SK-N-MC (cell line): ENCODE measurements around the gene SAP25.
A peak's percentile ranks its signal among the peaks of the same experiment; 100 is the strongest.
"Not testable (repeated sequence)": the region's sequence is repeated elsewhere in the genome, so short reads cannot be mapped to it uniquely, and the experiment has no call there.

Experiments
- DNase-seq: peaks from one replicate; pipeline ENCODE4 v3.0.0-alpha.2; 2011; ENCODE audit warnings: low read depth, low spot score
- H3K27ac ChIP-seq: fragments of 200-600 bp; sonication (generic); 2 replicates; pipeline ENCODE4 v1.5.1; 2016; ENCODE audit warnings: mixed run types
- H3K36me3 ChIP-seq: fragments of 200-600 bp; sonication (generic); 2 replicates; pipeline ENCODE4 v1.6.1; 2017; ENCODE audit warnings: antibody characterized with exemption, low read length, mixed read lengths; ENCODE audit not compliant: insufficient read depth
- H3K4me3 ChIP-seq: fragments of 200-600 bp; sonication (generic); 2 replicates; pipeline ENCODE4 v1.5.1; 2016
- H3K9ac ChIP-seq: fragments of 200-600 bp; sonication (generic); 2 replicates; pipeline ENCODE4 v1.8.0; 2017; ENCODE audit warnings: mixed run types, mixed read lengths; ENCODE audit not compliant: insufficient read length
- H3K9me3 ChIP-seq: fragments of 200-600 bp; sonication (generic); 2 replicates; pipeline ENCODE4 v1.6.1; 2017; ENCODE audit warnings: low read depth, mild to moderate bottlenecking, antibody characterized with exemption, low read length, moderate library complexity, mixed read lengths
- EZH2 ChIP-seq: fragments of 200-600 bp; sonication (generic); IDR thresholded peaks from one replicate; pipeline ENCODE4 v1.6.1; 2017; ENCODE audit warnings: antibody characterized with exemption
- FOXP2 ChIP-seq: optimal IDR thresholded peaks from 2 replicates; pipeline ENCODE3; 2011; ENCODE audit warnings: mild to moderate bottlenecking, moderate library complexity; ENCODE audit not compliant: insufficient read depth; ENCODE audit errors: extremely low read length, control extremely low read depth
- POLR2AphosphoS5 ChIP-seq: IDR thresholded peaks from 2 replicates; pipeline ENCODE4 v1.6.1; 2012; ENCODE audit warnings: mild to moderate bottlenecking, low read depth, low read length, borderline replicate concordance

SAP25 gene

DNA sequence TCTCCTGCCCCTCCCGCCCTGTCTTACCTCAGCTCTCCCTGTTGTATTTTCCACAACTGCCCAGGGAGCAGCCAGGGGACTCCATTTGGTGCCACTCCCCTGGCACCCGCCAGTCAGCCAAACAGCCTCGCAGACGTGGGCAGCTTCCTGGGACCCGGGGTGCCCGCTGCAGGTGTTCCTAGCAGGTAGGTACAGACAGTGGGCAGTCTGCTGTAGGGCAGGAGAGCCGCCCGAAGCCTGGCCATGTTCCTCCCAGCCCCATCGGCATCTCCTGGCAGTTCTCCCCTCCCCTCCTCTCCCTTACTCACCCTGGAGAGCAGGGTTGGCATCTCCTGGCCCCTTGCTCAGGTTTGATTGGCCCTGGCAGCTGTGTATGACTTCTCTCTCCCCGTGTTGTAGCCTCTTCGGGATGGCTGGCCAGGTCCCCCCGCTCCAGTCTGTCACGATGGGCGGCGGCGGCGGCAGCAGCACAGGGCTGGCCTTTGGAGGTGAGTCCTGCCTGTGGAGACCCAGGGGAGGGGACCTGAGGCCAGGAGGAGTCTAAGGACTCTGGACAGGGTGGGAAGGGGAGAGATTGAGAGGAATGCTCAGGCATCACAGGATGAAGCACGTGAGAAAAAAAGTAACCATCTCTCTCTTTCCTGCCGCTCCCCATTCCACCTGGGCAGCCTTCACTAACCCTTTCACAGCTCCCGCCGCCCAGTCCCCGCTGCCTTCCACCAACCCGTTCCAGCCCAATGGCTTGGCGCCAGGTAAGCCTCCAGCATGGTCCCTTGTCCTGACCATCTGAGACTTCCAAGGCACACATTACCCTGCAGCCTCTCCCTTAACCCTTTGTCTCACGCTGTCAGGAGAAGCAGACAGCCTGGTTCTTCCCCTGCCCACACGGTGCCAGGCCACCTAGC lies 11.3 kb downstream of the SAP25 start:
- Histone ChIP-seq H3K27ac (no peak overlapping the region), H3K4me3 (no peak overlapping the region), H3K36me3 (no peaks in the 10 kb centered on the region), H3K9me3 (no peaks in the 10 kb centered on the region), H3K9ac (no peak overlapping the region)
- DNase-seq, result no peak
- TF ChIP-seq POLR2AphosphoS5 (no peak), EZH2 (no peak), FOXP2 (no peak)

DNA sequence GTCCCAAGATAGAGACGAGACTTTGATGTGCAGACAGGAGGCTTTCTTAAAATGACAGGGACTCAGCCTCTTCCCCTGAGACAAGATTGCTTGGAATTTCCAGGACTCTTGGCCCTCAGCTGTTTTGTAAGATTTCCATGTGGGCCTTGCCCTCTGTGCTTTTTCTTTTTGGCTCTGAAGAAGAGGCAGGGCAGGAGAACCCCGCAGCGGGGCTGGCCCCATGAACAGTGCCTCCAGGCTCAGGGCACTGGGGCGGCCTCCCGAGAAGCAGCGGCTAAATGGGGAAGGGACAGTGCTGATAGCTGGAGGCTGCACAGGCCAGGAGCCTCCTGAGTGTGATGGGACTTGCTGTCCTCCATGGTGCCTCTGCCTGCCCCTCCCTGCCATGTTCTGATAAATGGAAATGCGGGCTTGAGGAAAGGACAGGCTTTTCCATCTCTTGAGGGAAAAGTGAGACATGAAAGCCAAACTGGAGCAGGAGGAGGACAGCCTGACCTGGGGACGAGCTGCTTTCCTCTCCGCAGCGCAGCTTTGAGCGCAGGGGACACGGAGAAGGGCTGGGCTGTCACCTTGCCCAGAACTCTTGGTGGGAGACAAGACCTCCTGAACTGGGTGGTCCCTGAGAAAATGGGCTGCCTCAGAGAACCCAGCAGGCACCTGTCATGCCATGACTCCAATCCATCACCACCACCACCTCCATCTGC lies 12.1 kb downstream of the SAP25 start:
- Histone ChIP-seq H3K36me3 (no peaks in the 10 kb centered on the region), H3K4me3 (no peak overlapping the region), H3K27ac (no peak overlapping the region), H3K9me3 (no peaks in the 10 kb centered on the region), H3K9ac (no peak overlapping the region)
- TF ChIP-seq FOXP2 (no peak), EZH2 (no peak), POLR2AphosphoS5 (no peak)
- DNase-seq, result no peak

DNA sequence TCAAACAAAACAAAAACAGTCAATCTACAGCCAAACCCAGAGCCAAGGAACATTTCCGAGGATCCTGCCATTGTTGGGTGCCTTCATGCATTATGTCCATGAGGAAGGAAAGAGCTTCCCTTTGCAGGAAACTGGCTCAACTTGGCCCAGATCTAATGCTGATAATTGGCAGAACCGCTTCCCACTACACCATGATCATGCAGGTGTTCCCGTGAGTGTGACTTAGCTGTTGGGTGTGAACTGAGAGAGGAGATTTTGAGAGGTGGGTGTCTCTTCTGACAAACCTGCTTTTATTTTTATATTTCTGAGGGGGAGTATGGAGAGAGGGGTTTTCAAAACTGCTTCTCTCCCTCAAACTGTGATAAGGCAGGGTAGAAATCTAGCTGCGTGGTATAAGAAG lies 14.6 kb downstream of the SAP25 start:
- DNase-seq, result no peak
- Histone ChIP-seq H3K9me3 (no peaks in the 10 kb centered on the region), H3K27ac (no peak overlapping the region), H3K9ac (no peak overlapping the region), H3K36me3 (no peaks in the 10 kb centered on the region), H3K4me3 (no peak overlapping the region)
- TF ChIP-seq EZH2, result no peak
- TF ChIP-seq POLR2AphosphoS5, result no peak
- no peak for TF ChIP-seq FOXP2

DNA sequence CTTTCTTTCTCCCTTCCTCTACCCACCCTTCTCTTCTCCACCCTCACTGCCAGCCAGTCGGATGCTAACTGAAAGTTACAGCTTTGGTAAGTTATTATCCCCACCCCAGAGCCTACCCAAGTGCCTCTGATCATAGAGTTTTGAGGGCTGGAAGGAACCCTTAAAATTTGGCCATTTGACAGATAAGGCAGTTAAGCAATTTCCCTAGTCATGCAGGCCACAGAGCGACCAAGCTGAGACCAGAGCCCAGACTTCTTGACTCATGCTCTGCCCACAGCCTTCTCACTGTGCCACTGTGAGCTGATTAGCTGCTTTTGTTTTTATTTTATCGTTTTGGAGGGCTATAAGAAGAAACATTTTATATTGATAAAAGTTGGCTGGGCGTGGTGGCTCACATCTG lies 17.2 kb downstream of the SAP25 start:
- no peak for TF ChIP-seq POLR2AphosphoS5
- no peaks in the 10 kb centered on the region for H3K36me3 ChIP-seq
- H3K27ac ChIP-seq, result no peak overlapping the region
- H3K4me3 ChIP-seq, result no peak overlapping the region
- DNase-seq, result no peak
- H3K9ac ChIP-seq, result no peak overlapping the region
- no peaks in the 10 kb centered on the region for H3K9me3 ChIP-seq

DNA sequence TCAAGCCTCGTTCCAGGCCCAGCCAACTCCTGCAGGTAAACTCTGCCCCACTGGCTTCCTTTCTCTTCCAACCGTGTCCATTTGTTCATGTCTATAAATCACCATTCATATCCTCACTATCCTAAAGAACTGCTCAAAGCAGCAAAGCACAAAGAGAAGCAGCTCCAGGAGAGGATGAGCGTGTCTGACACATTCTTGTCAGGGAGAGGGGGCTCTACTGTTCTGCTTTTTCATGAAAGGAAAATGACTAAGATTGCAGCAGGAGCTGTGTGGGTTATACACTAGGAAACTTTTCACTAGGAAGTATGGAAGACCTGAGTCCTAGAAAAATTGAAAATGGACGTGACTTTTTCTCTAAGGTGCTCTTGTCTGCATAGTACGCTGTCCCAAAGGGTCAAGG lies 18.0 kb downstream of the SAP25 start:
- H3K4me3 ChIP-seq, result no peak overlapping the region
- H3K9ac ChIP-seq, result no peak overlapping the region
- no peaks in the 10 kb centered on the region for H3K36me3 ChIP-seq
- TF ChIP-seq POLR2AphosphoS5 (no peak), FOXP2 (no peak), EZH2 (no peak)
- no peak for DNase-seq
- H3K27ac ChIP-seq, result no peak overlapping the region
- H3K9me3 ChIP-seq, result no peaks in the 10 kb centered on the region

DNA sequence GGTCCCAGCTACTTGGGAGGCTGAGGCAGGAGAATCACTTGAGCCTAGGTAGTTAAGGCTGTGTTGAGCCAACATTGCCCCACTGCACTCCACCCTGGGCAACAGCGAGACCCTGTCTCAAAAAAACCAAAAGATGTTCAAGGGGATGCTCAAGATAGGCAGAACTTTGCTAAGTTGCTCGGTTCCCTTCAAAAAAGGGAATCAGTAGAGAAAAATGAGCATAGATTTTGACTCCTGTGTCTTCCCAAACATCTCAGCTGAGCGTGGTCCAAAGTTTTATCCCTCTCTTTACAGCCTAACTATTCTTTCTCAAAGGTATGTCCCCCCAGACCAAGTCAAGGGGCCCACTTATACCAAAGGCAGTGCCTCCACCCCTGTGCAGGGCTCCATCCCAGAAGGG lies 20.7 kb downstream of the SAP25 start:
- no peak overlapping the region for H3K4me3 ChIP-seq
- TF ChIP-seq EZH2, result no peak
- TF ChIP-seq FOXP2, result no peak
- no peak for TF ChIP-seq POLR2AphosphoS5
- H3K9me3 ChIP-seq, result no peaks in the 10 kb centered on the region
- no peak overlapping the region for H3K27ac ChIP-seq
- no peak for DNase-seq
- H3K9ac ChIP-seq, result no peak overlapping the region
- no peaks in the 10 kb centered on the region for H3K36me3 ChIP-seq

DNA sequence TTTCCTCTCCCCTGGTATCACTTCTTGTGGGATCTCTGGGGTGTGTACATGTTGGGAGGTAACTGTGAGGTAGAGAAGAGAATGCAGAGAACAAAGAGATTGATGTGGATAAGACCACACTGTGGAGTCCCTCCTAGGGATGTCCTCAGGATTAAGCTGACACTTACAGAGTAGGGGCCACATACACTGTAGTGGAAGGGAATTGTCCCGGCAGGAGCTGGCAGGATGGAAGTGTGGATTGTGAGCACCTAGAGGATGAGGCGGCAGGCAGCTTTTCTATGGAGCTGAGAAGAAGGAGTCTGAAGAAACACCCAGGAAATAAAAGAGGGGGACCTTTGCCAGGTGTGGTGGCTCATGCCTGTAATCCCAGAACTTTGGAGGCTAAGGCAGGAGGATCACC lies 21.2 kb downstream of the SAP25 start:
- H3K4me3 ChIP-seq, result no peak overlapping the region
- no peaks in the 10 kb centered on the region for H3K9me3 ChIP-seq
- H3K36me3 ChIP-seq, result no peaks in the 10 kb centered on the region
- TF ChIP-seq FOXP2, result no peak
- TF ChIP-seq EZH2, result no peak
- no peak for TF ChIP-seq POLR2AphosphoS5
- DNase-seq, result no peak
- no peak overlapping the region for H3K9ac ChIP-seq
- no peak overlapping the region for H3K27ac ChIP-seq

DNA sequence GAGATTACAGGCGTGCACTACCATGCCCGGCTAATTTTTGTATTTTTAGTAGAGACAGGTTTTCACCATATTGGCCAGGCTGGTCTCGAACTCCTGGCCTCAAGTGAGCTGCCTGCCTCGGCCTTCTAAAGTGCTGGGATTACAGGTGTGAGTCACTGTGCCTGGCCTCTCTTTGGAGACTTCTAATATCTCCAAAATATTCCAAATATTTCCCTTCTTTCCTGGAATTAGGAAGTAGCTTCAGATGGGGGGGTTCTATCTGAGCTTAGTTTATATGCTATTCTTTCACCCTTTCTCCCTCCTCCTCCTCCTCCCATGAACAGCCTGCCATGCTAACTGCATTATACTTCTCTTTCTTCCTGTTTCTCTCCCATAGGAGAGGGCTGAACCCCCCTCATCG lies 25.3 kb downstream of the SAP25 start:
- not testable (repeated sequence) for H3K9me3 ChIP-seq, H3K27ac ChIP-seq, H3K4me3 ChIP-seq, DNase-seq, H3K36me3 ChIP-seq, H3K9ac ChIP-seq

DNA sequence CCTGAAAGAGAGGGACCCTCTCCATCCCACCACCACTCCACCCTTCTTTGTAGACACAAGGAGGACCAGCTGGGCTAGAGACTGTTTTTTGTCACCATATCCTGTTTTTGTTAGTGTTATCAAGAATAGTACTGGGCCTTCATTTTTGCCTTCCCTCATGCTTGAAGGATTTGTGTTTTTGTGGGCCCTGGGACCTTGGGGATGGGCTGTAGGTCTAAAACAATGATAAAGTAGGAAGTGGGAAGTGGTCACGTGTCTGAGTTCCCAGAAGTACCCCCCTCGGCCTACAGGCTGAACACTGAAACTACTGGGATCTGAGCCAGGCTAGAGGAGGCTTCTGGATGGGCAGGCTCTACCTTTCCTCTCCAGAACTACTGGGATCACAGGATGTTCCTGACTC lies 25.8 kb downstream of the SAP25 start:
- no peak for DNase-seq

More for the DNA sequence above, 25.8 kb downstream of the SAP25 start:
- no peak for TF ChIP-seq POLR2AphosphoS5
- no peak for TF ChIP-seq EZH2
- TF ChIP-seq FOXP2, result no peak
- H3K9me3 ChIP-seq, result no peaks in the 10 kb centered on the region
- H3K4me3 ChIP-seq, result no peak overlapping the region
- peak overlapping the region; percentile 22 for H3K9ac ChIP-seq
- H3K36me3 ChIP-seq, result no peaks in the 10 kb centered on the region
- H3K27ac ChIP-seq, result peak overlapping the region; percentile 5; the same call in 1 of the 2 replicates
